Activated CD8-positive, alpha-beta memory T cell treated with anti-CD3 and anti-CD28 coated beads, Interleukin-2, amount 50 U/mL, for 48 hours (primary cell): ENCODE results near the gene GPR135.
A peak's percentile ranks its signal among the peaks of the same experiment; 100 is the strongest.
"Not testable (repeated sequence)": the region's sequence is repeated elsewhere in the genome, so short reads cannot be mapped to it uniquely, and the experiment has no call there.

ENCODE experiments used
- DNase-seq: peaks from one replicate; pipeline ENCODE4 v3.0.0-alpha.2; 2020

Gene GPR135

GRCh38 chr14:59464486-59465315 is 479 bp downstream of the GPR135 start:
- peak; percentile 70 for DNase-seq

GRCh38 chr14:59463787-59464485 is 1.2 kb downstream of the GPR135 start:
- DNase-seq = peak; percentile 65

GRCh38 chr14:59461891-59462290 is 3.3 kb downstream of the GPR135 start:
- no peak for DNase-seq

- DNase-seq = no peak
Observed at GRCh38 chr14:59460378-59460777, 4.8 kb downstream of the GPR135 start.

- DNase-seq = no peak
Observed at GRCh38 chr14:59458486-59458885, 6.7 kb downstream of the GPR135 start.

GRCh38 chr14:59455411-59455810 is 9.8 kb downstream of the GPR135 start:
- no peak for DNase-seq

GRCh38 chr14:59454139-59454538 is 11.0 kb downstream of the GPR135 start:
- no peak for DNase-seq

GRCh38 chr14:59451849-59452248 is 13.3 kb downstream of the GPR135 start:
- no peak for DNase-seq

- no peak for DNase-seq
Observed at GRCh38 chr14:59450716-59451115, 14.5 kb downstream of the GPR135 start.

- not testable (repeated sequence) for DNase-seq
Observed at GRCh38 chr14:59448673-59449072, 16.5 kb downstream of the GPR135 start.

- DNase-seq = no peak
Observed at GRCh38 chr14:59439256-59439965, 25.8 kb downstream of the GPR135 start.

- no peak for DNase-seq
Observed at GRCh38 chr14:59438195-59438647, 27.0 kb downstream of the GPR135 start.

GRCh38 chr14:59435987-59436386 is 29.2 kb downstream of the GPR135 start:
- DNase-seq = no peak

- no peak for DNase-seq
Observed at GRCh38 chr14:59435101-59435500, 30.1 kb downstream of the GPR135 start.

- no peak for DNase-seq
Observed at GRCh38 chr14:59429790-59430189, 35.4 kb downstream of the GPR135 start.

- no peak for DNase-seq
Observed at GRCh38 chr14:59428581-59429012, 36.6 kb downstream of the GPR135 start.

GRCh38 chr14:59427653-59428580 is 37.3 kb downstream of the GPR135 start:
- DNase-seq = no peak

- no peak for DNase-seq
Observed at GRCh38 chr14:59425322-59425935, 39.8 kb downstream of the GPR135 start.

- no peak for DNase-seq
Observed at GRCh38 chr14:59424341-59425071, 40.7 kb downstream of the GPR135 start.

- DNase-seq = no peak
Observed at GRCh38 chr14:59422069-59422881, 42.9 kb downstream of the GPR135 start.
